ENCODE results near the gene STYK1.
"Not testable (repeated sequence)": the region's sequence is repeated elsewhere in the genome, so short reads cannot be mapped to it uniquely, and the experiment has no call there.

STYK1 gene

DNA sequence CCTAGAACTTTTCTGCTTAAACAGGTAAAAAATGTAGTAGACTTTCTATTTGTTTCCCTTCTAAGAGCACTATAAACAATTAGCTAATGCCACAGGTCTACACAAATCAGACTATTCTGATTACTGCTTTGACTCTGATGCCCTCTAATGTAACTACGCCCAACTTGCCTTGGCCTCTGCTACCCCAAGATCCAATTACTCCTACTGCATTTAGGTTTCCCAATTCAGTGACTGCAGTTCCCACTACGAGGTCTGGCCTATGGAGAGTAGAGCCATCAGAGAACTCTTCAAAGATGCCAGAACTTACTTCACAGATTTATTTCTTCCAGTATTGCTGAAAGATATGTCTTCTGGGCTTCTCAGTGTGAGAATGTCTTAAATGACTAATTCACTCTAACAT lies 15.3 kb upstream of the STYK1 start:
- no peak for DNase-seq (ENCODE audit: low read depth)

DNA sequence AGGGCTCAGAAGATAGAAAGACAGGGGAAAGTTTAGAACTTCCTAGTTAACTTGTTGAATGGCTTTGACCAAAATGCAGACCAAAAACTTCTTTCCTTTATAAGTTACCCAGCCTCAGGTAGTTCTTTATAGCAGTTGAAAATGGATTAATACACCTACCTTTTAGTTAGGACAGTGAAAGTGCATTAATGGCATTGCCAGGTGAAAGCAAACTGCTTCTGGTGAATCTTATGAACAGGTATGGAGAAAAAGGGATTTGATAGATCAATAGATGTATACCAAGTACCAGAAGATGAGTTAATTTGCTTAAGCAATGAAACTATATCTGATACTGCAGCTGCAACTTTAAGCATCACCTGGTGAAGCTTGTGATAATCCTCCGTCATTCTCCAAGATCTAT lies 14.2 kb upstream of the STYK1 start:
- DNase-seq (ENCODE audit: low read depth), result no peak

DNA sequence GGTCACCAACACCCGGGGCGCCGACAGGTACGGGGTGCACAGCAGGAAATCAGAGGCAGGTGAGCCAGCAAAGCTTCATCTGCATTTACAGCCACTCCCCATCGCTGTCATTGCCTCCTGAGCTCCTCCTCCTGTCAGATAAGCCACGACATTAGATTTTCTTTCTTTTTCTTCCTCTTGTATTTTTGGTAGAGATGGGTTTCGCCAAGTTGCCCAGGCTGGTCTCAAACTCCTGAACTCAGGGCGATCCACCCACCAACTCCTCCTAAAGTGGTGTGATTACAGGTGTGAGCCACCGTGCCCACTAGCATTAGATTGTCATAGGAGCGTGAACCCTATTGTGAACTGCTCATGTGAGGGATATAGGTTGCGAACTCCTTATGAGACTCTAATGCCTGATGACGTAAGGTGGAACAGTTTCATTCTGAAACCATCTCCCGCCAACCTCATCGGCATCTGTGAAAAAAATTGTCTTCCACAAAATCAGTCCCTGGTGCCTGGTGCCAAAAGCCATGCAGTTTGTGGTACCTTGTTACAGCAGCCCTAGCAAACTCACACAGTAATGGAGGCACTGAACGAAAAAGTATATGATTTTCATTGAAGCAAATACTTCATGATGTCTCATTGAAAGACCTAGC lies 1.5 kb downstream of the STYK1 start:
- no peak for DNase-seq (ENCODE audit: low read depth)

DNA sequence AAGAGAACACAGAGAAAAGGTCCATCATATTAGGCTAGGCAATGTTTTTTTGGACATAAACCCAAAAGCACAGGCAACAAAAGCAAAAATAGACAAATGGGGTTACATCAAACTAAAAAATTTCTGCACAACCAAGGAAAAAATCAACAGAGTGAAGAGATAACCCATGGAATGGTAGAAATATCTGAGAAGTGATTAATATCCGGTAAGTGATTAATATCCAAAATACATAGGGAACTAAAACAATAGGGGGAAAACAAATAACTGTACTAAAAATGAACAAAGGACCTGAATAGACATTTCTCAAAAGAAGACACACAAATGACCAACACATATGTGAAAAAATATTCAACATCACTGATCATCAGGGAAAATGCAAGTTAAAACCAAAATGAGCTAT lies 4.3 kb downstream of the STYK1 start:
- no peak for DNase-seq (ENCODE audit: low read depth)

GRCh38 chr12:10668526-10668925 lies 5.3 kb downstream of the STYK1 start:
- no peak for DNase-seq (ENCODE audit: low read depth)

DNA sequence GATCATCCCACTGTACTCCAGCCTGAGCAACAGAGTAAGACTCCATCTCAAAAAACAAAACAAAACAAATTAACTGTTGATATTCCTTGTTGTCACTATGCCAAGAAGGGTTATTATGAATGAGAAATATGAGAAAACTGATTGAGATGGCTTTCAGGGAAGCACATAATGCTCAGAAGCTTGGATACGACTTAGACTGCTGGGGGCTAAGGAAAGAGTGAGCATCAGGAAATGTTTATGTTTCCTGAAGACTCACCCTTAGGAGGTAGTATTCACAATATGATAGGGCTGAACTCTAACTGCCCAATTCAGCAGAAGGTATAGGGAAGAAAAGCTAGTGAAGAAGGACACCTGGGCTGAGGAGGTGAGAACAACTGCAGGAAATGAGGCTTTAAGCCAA lies 6.3 kb downstream of the STYK1 start:
- DNase-seq (ENCODE audit: low read depth), result no peak

DNA sequence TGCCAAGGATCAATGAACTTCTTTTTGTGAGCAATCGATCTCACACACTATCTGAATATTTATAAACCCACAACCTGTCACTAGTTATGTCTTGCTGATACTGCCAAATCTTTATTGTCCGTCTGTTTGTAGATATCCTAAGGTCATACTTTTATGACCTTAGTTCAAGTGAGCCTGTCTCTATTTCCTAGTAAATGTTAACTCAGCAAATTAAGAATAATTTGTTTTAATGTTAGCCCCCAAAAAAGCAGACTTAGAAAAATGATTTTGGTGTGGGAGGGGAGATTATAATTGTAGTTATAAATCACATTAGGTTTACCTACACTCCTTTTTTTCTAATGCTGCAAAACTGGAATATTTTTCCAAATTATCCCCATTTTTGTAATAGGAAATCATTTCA lies 9.4 kb downstream of the STYK1 start:
- no peak for DNase-seq (ENCODE audit: low read depth)

GRCh38 chr12:10663869-10664268 lies 10.0 kb downstream of the STYK1 start:
- no peak for DNase-seq (ENCODE audit: low read depth)

DNA sequence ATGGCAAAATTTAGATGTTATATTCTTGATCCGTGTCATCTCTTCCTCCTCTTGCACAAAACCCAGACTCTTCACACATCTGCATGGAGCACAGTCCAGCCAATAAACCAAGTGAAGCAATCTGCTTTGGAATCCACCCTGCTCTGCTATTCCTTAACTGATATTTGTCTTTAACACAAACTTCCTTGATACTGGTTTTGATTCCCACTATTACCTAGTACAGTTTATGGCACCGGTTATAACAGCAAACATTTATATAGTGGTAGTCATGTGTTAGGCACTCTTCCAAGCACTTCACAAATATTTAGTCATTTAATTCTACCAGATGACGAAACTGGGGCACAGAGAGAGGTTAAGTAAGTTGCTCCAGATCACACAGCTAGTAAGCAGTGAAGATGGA lies 12.5 kb downstream of the STYK1 start:
- DNase-seq (ENCODE audit: low read depth), result no peak

DNA sequence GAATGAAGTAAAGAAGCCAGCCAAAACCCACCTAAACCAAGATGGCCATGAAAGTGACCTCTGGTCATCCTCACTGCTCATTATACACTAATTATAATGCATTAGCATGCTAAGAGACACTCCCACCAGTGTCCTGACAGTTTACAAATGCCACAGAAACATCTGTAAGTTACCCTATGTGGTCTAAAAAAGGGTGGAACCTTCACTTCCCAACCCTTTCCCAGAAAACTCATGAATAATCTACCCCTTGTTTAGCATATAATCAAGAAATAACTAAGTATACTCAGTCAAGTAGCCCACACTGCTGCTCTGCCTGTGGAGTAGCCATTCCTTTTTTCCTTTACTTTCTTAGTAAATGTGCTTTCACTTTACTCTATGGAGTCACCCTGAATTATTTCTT lies 19.8 kb downstream of the STYK1 start:
- DNase-seq (ENCODE audit: low read depth), result no peak

- no peak for DNase-seq (ENCODE audit: low read depth)
Observed at GRCh38 chr12:10652192-10652591, 21.7 kb downstream of the STYK1 start.

GRCh38 chr12:10646576-10646975 lies 27.3 kb downstream of the STYK1 start:
- not testable (repeated sequence) for DNase-seq (ENCODE audit: low read depth)

DNA sequence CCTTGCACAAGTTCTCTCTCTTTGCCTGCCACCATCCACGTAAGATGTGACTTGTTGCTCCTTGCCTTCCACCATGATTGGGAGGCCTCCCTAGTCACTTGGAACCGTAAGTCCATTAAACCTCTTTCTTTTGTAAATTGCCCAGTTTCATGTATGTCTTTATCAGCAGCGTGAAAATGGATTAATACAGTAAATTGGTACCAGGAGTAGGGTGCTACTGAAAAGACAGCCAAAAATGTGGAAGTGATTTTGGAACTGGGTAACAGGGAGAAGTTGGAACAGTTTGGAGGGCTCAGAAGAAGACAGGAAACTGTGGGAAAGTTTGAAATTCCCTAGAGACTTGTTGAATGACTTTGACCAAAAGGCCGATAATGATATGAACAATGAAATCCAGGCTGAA lies 27.9 kb downstream of the STYK1 start:
- no peak for DNase-seq (ENCODE audit: low read depth)

DNA sequence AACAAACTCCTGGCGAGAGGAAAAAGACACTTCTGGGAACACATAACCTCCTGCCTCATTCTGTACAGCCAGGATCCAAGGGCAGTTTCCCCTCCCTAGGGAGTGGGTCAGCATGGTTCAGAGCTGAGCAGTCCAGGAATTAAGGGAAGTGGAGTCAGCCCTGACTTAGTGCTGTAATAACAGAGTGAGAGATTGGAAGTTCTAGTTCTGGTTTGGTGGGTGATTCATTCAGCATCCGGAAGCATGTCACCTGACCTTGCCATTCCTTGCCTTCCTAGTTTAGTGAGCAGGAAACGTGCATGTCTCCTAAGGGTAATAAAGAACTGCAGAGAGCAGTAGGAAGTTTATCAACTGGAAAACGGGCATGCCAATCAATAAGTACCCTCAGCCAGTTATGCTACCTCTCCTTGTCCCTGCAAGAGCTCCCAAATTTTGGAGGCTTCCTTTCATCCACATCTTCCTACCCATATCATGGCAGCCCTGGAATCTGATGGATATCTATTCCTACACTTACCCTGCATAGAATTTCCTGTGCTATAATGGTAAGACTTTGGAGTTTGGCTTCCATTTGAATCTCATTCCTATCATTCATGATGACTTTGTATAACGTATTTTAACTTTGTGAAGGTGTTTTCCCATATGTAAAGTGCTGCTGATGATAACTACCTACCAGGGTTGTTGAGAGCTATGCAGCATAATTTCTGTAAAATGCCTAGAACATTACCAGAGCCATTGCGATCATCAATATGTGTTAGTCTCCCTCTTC lies 31.9 kb downstream of the STYK1 start:
- no peak for DNase-seq (ENCODE audit: low read depth)

DNA sequence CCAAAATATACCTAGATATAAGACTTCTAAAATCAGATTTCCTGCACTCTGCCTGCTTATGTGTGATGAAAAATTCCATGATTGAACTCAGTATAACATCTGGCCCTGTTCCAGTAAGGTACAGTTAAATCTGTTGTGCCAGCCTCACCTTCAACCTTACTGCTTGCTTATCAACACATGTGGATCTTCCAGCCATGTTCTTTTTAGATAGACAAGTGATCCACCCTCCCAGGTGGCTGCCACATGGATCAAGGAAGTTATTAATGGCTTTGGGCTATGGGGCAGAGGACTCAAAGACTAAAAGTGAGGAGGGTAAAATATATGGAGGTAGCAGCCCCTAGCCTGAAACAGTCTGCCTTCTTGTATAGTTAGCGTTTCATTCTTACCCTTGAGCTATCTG lies 35.1 kb downstream of the STYK1 start:
- no peak for DNase-seq (ENCODE audit: low read depth)

- DNase-seq (ENCODE audit: low read depth), result no peak
Observed at GRCh38 chr12:10636611-10637010, 37.2 kb downstream of the STYK1 start.

GRCh38 chr12:10636124-10636523 lies 37.7 kb downstream of the STYK1 start:
- no peak for DNase-seq (ENCODE audit: low read depth)

DNA sequence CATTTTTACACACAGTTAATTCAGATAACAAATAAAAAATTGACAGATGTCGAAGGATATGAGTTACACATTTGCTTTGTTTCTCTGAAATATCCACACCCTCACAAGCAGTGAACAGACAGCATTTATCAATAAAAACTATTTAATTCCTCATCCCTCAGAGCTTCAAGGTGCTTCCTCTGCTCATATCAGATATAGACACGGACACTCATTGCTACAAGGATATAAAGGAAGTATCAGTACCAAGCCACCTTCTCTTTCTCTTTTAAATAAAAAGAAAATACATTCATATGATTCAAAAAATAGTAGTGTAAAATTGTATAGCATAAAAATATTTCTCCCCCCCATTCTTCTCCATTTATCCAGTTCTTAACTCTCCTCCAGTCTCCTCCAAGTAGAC lies 38.5 kb downstream of the STYK1 start:
- DNase-seq (ENCODE audit: low read depth), result no peak

- no peak for DNase-seq (ENCODE audit: low read depth)
Observed at GRCh38 chr12:10634427-10634826, 39.4 kb downstream of the STYK1 start.

DNA sequence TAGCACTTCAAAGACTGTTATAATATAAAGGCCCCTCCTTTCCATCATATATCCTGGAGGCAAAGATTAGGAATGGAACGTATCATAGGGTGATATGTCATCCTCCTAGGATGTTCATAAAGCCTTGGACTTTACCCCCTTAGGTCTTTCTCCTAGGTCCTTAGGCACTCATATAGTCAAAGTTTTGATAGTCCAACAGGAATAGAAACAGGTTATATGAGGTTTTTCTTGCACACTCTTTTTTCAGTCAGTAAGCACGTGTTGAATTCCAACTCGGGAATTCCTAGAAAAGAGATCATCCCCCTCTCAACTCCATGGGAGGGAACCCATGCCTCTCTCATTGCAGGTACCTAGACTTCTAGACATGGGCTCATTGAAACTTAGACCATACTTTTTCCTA lies 40.3 kb downstream of the STYK1 start:
- no peak for DNase-seq (ENCODE audit: low read depth)

GRCh38 chr12:10632226-10632625 lies 41.6 kb downstream of the STYK1 start:
- no peak for DNase-seq (ENCODE audit: low read depth)

GRCh38 chr12:10624605-10625004 lies 49.2 kb downstream of the STYK1 start:
- no peak for DNase-seq (ENCODE audit: low read depth)

- DNase-seq (ENCODE audit: low read depth), result no peak
Observed at GRCh38 chr12:10623131-10623530, 50.7 kb downstream of the STYK1 start.

DNA sequence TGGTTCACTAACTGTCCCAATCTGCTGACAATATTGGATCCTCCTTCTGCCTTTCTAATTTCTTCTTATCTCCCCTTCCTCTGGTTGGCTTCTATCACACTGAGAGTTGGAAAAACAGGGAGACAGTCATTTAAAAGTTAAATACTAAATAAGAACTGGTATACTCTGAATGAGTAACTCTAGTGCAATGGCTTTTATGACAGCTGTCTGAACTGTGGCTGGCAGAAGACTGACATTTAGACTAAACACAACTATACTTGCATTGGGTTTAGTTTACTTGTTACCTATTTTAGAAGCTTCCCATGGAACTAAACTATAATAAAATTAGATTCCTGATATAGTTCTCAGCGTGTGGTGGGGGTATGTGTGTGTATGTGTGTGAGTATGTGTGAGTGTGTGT lies 52.6 kb downstream of the STYK1 start:
- no peak for DNase-seq (ENCODE audit: low read depth)
